Brain microvascular endothelial cell (primary cell): ENCODE data around the gene CBLB.

Source experiments
- DNase-seq: peaks from one replicate; pipeline ENCODE4 v3.0.0-alpha.2; 2020
- H3K27ac ChIP-seq: fragments of 250-450 bp; sonication (Bioruptor Pico); 2 replicates; pipeline ENCODE4 v1.5.1; 2020; ENCODE audit warnings: mild to moderate bottlenecking, moderate library complexity
- H3K27me3 ChIP-seq: fragments of 250-450 bp; sonication (Bioruptor Pico); replicated peaks from 2 replicates; pipeline ENCODE4 v1.5.1; 2020; ENCODE audit warnings: mild to moderate bottlenecking
- H3K36me3 ChIP-seq: fragments of 250-450 bp; sonication (Bioruptor Pico); replicated peaks from 2 replicates; pipeline ENCODE4 v1.5.1; 2020; ENCODE audit warnings: mild to moderate bottlenecking
- H3K4me3 ChIP-seq: 2 replicates; pipeline ENCODE4 v1.5.1; 2011; ENCODE audit warnings: low read depth, mild to moderate bottlenecking, control low read depth, low read length, moderate library complexity
- in situ Hi-C: cut with HindIII; loops from 2 replicates; pipeline ENCODE4 v1.10.0; 2017; ENCODE audit warnings: low sequenced_read_pairs, low pct_ligation_motif_present
- TF ChIP-seq, protein P1 (sequence below): IDR thresholded peaks from 2 replicates; pipeline ENCODE4 v1.5.1; 2011; ENCODE audit warnings: low read depth, mild to moderate bottlenecking, moderate library complexity, low read length, control low read depth, inconsistent platforms; ENCODE audit errors: missing control alignments

Gene CBLB

DNA sequence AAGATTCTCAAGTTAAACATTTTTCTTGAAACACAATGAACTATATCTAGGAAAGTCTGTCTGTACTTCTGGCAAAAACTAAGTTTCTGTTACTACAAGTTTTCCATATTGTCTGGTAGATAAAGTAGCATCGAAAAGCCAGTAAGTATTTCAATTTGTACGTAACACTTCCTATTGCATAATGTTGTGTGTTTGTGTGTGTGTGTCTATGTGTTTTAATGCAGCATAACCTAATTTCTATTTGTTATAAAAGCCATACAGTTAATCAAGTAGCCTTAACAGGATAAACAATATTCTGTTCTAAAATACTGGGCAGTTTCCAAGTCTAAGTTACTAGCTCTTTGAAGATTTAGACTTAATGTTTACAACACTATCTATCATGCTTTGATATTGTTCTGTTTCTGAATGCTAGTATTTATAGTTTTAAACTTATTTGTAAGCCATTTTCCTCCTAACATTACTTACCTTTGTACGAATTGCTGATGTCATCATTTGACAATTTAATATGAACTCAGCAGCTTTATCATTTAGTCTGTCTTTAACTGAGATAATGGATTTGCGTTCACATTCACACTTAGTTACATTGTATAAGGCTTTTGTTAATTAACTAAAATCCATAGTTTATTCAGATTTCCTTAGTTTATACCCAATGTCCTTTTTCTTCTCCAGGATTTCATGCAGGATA, 163.9 kb downstream of the CBLB start:
- DNase-seq = no peak
- Histone ChIP-seq H3K27ac (no peak overlapping the region), H3K27me3 (no peaks in the 10 kb centered on the region), H3K36me3 (peaks cover 13% of the 10 kb centered on the region), H3K4me3 (no peak overlapping the region)
- TF ChIP-seq, protein P1, sequence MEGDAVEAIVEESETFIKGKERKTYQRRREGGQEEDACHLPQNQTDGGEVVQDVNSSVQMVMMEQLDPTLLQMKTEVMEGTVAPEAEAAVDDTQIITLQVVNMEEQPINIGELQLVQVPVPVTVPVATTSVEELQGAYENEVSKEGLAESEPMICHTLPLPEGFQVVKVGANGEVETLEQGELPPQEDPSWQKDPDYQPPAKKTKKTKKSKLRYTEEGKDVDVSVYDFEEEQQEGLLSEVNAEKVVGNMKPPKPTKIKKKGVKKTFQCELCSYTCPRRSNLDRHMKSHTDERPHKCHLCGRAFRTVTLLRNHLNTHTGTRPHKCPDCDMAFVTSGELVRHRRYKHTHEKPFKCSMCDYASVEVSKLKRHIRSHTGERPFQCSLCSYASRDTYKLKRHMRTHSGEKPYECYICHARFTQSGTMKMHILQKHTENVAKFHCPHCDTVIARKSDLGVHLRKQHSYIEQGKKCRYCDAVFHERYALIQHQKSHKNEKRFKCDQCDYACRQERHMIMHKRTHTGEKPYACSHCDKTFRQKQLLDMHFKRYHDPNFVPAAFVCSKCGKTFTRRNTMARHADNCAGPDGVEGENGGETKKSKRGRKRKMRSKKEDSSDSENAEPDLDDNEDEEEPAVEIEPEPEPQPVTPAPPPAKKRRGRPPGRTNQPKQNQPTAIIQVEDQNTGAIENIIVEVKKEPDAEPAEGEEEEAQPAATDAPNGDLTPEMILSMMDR = no peak
- in situ Hi-C loops = no loop called here

DNA sequence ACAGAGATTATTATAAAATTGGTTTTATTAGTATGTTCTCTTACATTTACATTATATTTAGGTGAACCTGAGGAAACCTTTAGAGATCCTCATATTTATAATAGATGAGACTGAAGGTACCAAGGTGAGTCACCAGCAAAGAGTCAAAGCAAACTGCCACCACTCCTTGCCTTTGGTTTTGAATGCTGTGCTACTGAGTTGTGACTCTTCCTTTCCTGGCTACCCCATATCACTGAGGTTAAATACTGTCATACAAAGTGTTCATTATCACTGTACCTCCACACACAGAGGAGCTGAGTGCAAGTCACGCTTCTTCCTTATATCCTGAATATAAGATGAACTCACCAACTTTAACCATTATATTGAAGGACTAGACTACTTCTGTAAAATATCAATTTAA, 168.2 kb downstream of the CBLB start:
- TF ChIP-seq, protein P1 = no peak
- no peaks in the 10 kb centered on the region for H3K27me3 ChIP-seq
- H3K27ac ChIP-seq = no peak overlapping the region
- in situ Hi-C loops = no loop called here
- H3K36me3 ChIP-seq = peaks cover 13% of the 10 kb centered on the region
- DNase-seq = no peak
- no peak overlapping the region for H3K4me3 ChIP-seq

DNA sequence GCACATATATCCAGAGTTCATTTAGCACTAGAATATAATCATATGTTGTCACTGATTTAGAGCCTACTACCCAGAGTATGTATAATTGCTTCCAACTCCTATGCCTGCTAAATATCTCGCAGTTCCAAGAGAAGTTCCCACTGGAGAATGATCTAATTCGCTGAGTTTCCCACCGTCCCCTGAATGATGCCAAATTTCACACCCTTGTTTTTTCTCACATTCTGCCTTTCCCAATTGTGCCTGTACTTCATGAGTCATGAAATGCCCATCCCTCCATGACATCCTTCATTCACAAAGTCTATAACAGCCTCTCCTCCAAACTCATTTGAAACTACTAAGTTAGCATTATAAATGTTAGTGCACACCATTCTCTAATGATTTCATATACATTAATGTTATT, 177.2 kb downstream of the CBLB start:
- Histone ChIP-seq H3K36me3 (peaks cover 9% of the 10 kb centered on the region), H3K4me3 (no peak overlapping the region), H3K27ac (no peak overlapping the region), H3K27me3 (no peaks in the 10 kb centered on the region)
- DNase-seq = no peak
- TF ChIP-seq, protein P1 = no peak
- in situ Hi-C loops = no loop called here

DNA sequence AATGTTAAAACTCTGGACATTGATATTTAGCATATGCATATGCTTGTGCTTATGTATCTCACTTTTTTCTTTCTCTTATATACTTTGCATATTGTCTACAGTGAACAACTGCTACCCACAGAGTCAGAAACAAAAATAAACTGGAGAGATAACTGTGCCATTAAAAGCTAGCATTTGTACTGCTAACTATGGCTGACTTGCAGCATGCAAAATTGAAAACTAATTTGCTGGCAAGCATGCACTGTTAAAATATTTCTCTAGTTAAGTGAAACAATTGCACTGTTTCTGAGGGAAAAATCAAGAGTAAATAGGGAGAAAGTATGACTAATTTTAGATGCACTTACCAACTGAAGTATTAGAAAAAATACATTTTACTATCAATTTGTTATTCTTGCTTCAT, 177.8 kb downstream of the CBLB start:
- Histone ChIP-seq H3K4me3 (no peak overlapping the region), H3K27ac (no peak overlapping the region)

DNA sequence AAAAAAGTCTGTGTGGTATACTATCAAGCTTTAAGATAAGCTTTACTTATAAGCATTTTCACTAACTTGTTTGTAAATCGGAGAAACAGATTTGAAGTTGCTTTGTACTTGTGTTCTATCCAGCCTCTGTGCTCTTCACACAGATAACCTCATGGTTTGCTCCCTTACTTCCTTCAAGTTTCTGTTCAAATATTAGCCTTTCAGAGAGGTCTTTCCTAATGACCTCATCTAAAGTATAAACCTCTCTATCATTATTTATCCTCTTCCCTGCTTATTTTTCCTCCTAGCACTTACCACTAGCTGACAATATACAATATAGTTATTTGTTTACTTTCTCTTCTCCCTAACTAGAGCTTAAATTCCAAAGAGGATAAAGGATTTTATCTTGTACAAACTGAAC, 180.0 kb downstream of the CBLB start:
- peaks cover 11% of the 10 kb centered on the region for H3K36me3 ChIP-seq
- no peak overlapping the region for H3K4me3 ChIP-seq
- no peaks in the 10 kb centered on the region for H3K27me3 ChIP-seq
- in situ Hi-C loops = no loop called here
- no peak overlapping the region for H3K27ac ChIP-seq
- TF ChIP-seq, protein P1 = no peak
- no peak for DNase-seq

More for the DNA sequence above, 177.8 kb downstream of the CBLB start:
- in situ Hi-C loops = no loop called here
- H3K27me3 ChIP-seq = no peaks in the 10 kb centered on the region
- peaks cover 9% of the 10 kb centered on the region for H3K36me3 ChIP-seq
- no peak for DNase-seq
- TF ChIP-seq, protein P1 = no peak

DNA sequence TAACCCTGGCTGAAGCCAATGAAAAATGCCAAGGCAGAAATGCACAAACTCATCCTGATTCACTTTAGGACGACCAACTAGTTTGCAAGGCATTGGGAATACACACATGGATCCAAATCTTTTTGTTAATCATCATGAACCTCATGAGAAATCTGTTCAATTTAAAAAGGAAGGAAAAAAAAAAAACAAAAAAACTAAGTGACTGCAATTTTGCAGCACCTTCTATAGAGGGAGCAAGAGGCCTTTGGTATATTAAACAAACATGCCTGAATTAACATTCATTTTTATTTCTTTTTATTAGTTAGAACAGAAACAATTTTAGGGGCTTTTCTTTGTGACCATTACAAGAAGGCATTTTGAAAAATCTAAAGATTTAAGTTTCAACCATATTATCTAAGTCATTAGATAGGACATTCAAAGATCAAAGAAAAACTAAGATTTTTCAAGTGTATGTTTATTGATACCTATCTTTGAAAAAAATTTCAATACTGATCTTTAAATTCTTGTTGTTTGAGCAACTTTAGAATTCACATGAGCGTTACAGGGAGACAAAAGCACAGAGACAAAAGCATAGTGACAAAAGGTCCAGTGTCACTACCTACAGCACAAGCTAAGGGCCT, 182.4 kb downstream of the CBLB start:
- in situ Hi-C loops = no loop called here
- TF ChIP-seq, protein P1 = peak; percentile 55
- Histone ChIP-seq H3K27ac (no peak overlapping the region), H3K27me3 (no peaks in the 10 kb centered on the region), H3K36me3 (peaks cover 5% of the 10 kb centered on the region), H3K4me3 (no peak overlapping the region)
- no peak for DNase-seq
